ENCODE data around the gene LETM1.

DNA sequence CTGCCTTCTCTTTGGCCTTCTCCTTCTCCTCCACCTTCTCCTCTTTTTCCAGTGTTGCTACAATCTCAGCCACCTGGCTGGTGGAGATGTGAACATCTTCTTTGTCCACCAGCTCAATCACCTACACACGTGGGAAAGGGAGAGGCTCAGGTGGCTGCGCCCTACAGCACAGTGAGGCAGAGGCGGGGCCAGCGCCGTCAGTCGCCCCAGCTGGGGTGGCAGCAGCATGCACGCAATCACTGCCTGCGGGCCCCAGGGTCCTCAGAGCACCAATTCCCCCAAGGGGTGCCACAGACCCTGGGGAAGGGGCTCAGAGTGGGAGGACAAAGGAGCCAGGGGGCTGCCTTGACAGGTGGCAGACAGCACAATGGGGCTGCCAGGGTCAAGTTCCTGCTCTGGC, 41.5 kb downstream of the LETM1 start:
- TF ChIP-seq, protein P1, sequence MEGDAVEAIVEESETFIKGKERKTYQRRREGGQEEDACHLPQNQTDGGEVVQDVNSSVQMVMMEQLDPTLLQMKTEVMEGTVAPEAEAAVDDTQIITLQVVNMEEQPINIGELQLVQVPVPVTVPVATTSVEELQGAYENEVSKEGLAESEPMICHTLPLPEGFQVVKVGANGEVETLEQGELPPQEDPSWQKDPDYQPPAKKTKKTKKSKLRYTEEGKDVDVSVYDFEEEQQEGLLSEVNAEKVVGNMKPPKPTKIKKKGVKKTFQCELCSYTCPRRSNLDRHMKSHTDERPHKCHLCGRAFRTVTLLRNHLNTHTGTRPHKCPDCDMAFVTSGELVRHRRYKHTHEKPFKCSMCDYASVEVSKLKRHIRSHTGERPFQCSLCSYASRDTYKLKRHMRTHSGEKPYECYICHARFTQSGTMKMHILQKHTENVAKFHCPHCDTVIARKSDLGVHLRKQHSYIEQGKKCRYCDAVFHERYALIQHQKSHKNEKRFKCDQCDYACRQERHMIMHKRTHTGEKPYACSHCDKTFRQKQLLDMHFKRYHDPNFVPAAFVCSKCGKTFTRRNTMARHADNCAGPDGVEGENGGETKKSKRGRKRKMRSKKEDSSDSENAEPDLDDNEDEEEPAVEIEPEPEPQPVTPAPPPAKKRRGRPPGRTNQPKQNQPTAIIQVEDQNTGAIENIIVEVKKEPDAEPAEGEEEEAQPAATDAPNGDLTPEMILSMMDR (IDR thresholded peaks at IDR 0.05), result no peak
- TF ChIP-seq POLR2A (IDR thresholded peaks at IDR 0.05), result no peak
